Measurements from ENCODE around the gene ASCL2.
"Not testable (repeated sequence)": the region's sequence is repeated elsewhere in the genome, so short reads cannot be mapped to it uniquely, and the experiment has no call there.

ASCL2 gene

GRCh38 chr11:2258501-2259465, 11.6 kb downstream of the ASCL2 start:
- DNase-seq: no peak

GRCh38 chr11:2256951-2257700, 13.3 kb downstream of the ASCL2 start:
- no peak for DNase-seq

- DNase-seq: no peak
These were observed 14.0 kb downstream of the ASCL2 start for GRCh38 chr11:2256293-2256913.

GRCh38 chr11:2252018-2252417, 18.4 kb downstream of the ASCL2 start:
- no peak for DNase-seq

GRCh38 chr11:2251138-2251537, 19.2 kb downstream of the ASCL2 start:
- DNase-seq: no peak

- no peak for DNase-seq
These were observed 19.9 kb downstream of the ASCL2 start for GRCh38 chr11:2250485-2250884.

GRCh38 chr11:2250041-2250440, 20.3 kb downstream of the ASCL2 start:
- no peak for DNase-seq

GRCh38 chr11:2249189-2249916, 21.0 kb downstream of the ASCL2 start:
- DNase-seq: no peak

- DNase-seq: no peak
These were observed 21.6 kb downstream of the ASCL2 start for GRCh38 chr11:2248762-2249161.

- DNase-seq: no peak
These were observed 22.1 kb downstream of the ASCL2 start for GRCh38 chr11:2248242-2248641.

GRCh38 chr11:2247496-2247895, 22.9 kb downstream of the ASCL2 start:
- DNase-seq: no peak

GRCh38 chr11:2240834-2241233, 29.6 kb downstream of the ASCL2 start:
- DNase-seq: no peak

GRCh38 chr11:2237457-2238238, 32.7 kb downstream of the ASCL2 start:
- DNase-seq: no peak

- DNase-seq: not testable (repeated sequence)
These were observed 33.8 kb downstream of the ASCL2 start for GRCh38 chr11:2236381-2237134.

- no peak for DNase-seq
These were observed 34.6 kb downstream of the ASCL2 start for GRCh38 chr11:2235588-2236326.

GRCh38 chr11:2234963-2235362, 35.4 kb downstream of the ASCL2 start:
- DNase-seq: no peak

- DNase-seq: no peak
These were observed 36.5 kb downstream of the ASCL2 start for GRCh38 chr11:2233693-2234455.

GRCh38 chr11:2229713-2230297, 40.6 kb downstream of the ASCL2 start:
- no peak for DNase-seq

GRCh38 chr11:2224254-2224653, 46.1 kb downstream of the ASCL2 start:
- DNase-seq: no peak

Data from activated CD8-positive, alpha-beta memory T cell treated with anti-CD3 and anti-CD28 coated beads, Interleukin-2, amount 50 U/mL, for 4 hours (primary cell).